SK-N-SH (cell line): ENCODE data around the gene MCCC1. TPM values are rescaled to one million over a fixed set of nuclear protein-coding genes. Genes with fewer than 3 reads are reported as not detected.

Experiments
- CTCF ChIA-PET: fragments of 300-600, 350-600 bp; formaldehyde crosslinking; extraction: SDS; loops from one replicate; lab custom pipeline; 2021; lab: Yijun Ruan, JAX
- POLR2A ChIA-PET: fragments of 350-600 bp; sonication (Branson Sonifier 250); formaldehyde crosslinking; extraction: SDS; loops from one replicate; lab custom pipeline; 2020; ENCODE audit warnings: antibody characterized with exemption, inconsistent platforms; lab: Yijun Ruan, JAX
- DNase-seq: peaks from one replicate; pipeline ENCODE4 v3.0.0; 2012
- H2AFZ ChIP-seq: fragments of 200-600 bp; sonication (generic); 2 replicates; pipeline ENCODE4 v1.8.1; 2016; ENCODE audit warnings: antibody characterized with exemption, mild to moderate bottlenecking, low read depth
- H3F3A ChIP-seq: fragments of 200-600 bp; sonication (generic); replicated peaks from 2 replicates; pipeline ENCODE3; 2016; ENCODE audit warnings: antibody characterized with exemption, mild to moderate bottlenecking; ENCODE audit not compliant: insufficient read depth
- H3K27ac ChIP-seq, 2 experiments: fragments of 200-500 bp in 1 of 2; fragments of 200-600 bp in 1 of 2; sonication (Bioruptor generic) in 1 of 2; sonication (generic), shearing (Covaris generic) in 1 of 2; 2 replicates each; pipeline versions ENCODE4 v1.5.1 to v1.6.1; 2014 to 2016; ENCODE audit warnings: low read depth in 2 of 2, inconsistent platforms in 1 of 2, low read length in 1 of 2, mild to moderate bottlenecking in 1 of 2, mixed read lengths in 1 of 2
- H3K27me3 ChIP-seq: fragments of 200-600 bp; sonication (generic), shearing (Covaris generic); 2 replicates; pipeline ENCODE4 v1.6.1; 2016; ENCODE audit warnings: mixed run types; ENCODE audit not compliant: insufficient read depth
- H3K36me3 ChIP-seq, 2 experiments: fragments of 200-500 bp in 1 of 2; fragments of 200-600 bp in 1 of 2; sonication (Bioruptor generic) in 1 of 2; sonication (generic) in 1 of 2; replicated peaks in 1 of 2; 2 replicates each; pipeline versions ENCODE3 to v1.5.1; 2014 to 2016; ENCODE audit warnings: low read length in 1 of 2, mild to moderate bottlenecking in 1 of 2; ENCODE audit not compliant: insufficient read depth in 2 of 2, control insufficient read depth in 1 of 2
- H3K4me1 ChIP-seq, 2 experiments: fragments of 200-500 bp in 1 of 2; fragments of 200-600 bp in 1 of 2; sonication (Bioruptor generic) in 1 of 2; sonication (generic), shearing (Covaris generic) in 1 of 2; 2 replicates each; pipeline versions ENCODE4 v1.5.1 to v1.6.1; 2014 to 2016; ENCODE audit warnings: low read depth in 1 of 2, low read length in 1 of 2, mixed run types in 1 of 2; ENCODE audit not compliant: insufficient read depth in 2 of 2, control insufficient read depth in 1 of 2
- H3K4me2 ChIP-seq: fragments of 200-600 bp; sonication (generic), shearing (Covaris generic); 2 replicates; pipeline ENCODE4 v1.6.1; 2017; ENCODE audit warnings: mixed run types
- H3K4me3 ChIP-seq, 2 experiments: fragments of 200-500 bp in 1 of 2; fragments of 200-600 bp in 1 of 2; sonication (Bioruptor generic) in 1 of 2; sonication (generic), shearing (Covaris generic) in 1 of 2; 2 replicates each; pipeline versions ENCODE4 v1.5.1 to v1.8.1; 2014 to 2016; ENCODE audit warnings: low read depth in 2 of 2, inconsistent platforms in 1 of 2, low read length in 1 of 2, mild to moderate bottlenecking in 1 of 2, mixed read lengths in 1 of 2, moderate library complexity in 1 of 2
- H3K79me2 ChIP-seq: fragments of 200-600 bp; sonication (generic); 2 replicates; pipeline ENCODE4 v1.8.1; 2017; ENCODE audit warnings: mild to moderate bottlenecking; ENCODE audit not compliant: insufficient read depth
- H3K9ac ChIP-seq: fragments of 200-600 bp; sonication (generic); 2 replicates; pipeline ENCODE4 v1.6.1; 2017; ENCODE audit warnings: mixed run types
- H3K9me2 ChIP-seq: fragments of 200-600 bp; sonication (generic); 2 replicates; pipeline ENCODE4 v1.6.1; 2017; ENCODE audit warnings: mixed run types
- H3K9me3 ChIP-seq: fragments of 200-600 bp; sonication (generic); 2 replicates; pipeline ENCODE4 v1.6.1; 2017; ENCODE audit warnings: mixed run types, mild to moderate bottlenecking, moderate library complexity
- H4K20me1 ChIP-seq: fragments of 200-600 bp; sonication (generic); 2 replicates; pipeline ENCODE4 v1.6.1; 2017; ENCODE audit warnings: mild to moderate bottlenecking, mixed run types; ENCODE audit not compliant: insufficient read depth
- CTCF ChIP-seq: fragments of 200-600 bp; sonication (generic); IDR thresholded peaks from 2 replicates; pipeline ENCODE4 v1.6.1; 2017; ENCODE audit warnings: antibody characterized with exemption, mild to moderate bottlenecking, moderate library complexity
- FOSL2 ChIP-seq: IDR thresholded peaks from 2 replicates; pipeline ENCODE4 v1.4.0; 2012; ENCODE audit warnings: low read depth, mild to moderate bottlenecking, moderate library complexity, borderline replicate concordance
- FOXJ3 ChIP-seq: sonication (generic); formaldehyde crosslinking; IDR thresholded peaks from 2 replicates; pipeline ENCODE4 v1.5.1; 2020; ENCODE audit warnings: mild to moderate bottlenecking, missing genetic modification reagents
- FOXM1 ChIP-seq: IDR thresholded peaks from 2 replicates; pipeline ENCODE4 v1.4.0; 2012; ENCODE audit warnings: low read depth, mild to moderate bottlenecking
- GABPA ChIP-seq: IDR thresholded peaks from 2 replicates; pipeline ENCODE4 v1.4.0; 2012; ENCODE audit warnings: low read depth, mild to moderate bottlenecking
- JUND ChIP-seq: IDR thresholded peaks from 2 replicates; pipeline ENCODE4 v1.4.0; 2012
- MAX ChIP-seq: IDR thresholded peaks from 2 replicates; pipeline ENCODE4 v1.4.0; 2012; ENCODE audit warnings: low read depth
- MEF2A ChIP-seq: IDR thresholded peaks from 2 replicates; pipeline ENCODE4 v1.4.0; 2012; ENCODE audit warnings: low read depth, borderline replicate concordance
- NFIC ChIP-seq: IDR thresholded peaks from 2 replicates; pipeline ENCODE4 v1.4.0; 2012; ENCODE audit warnings: borderline replicate concordance
- REST ChIP-seq: IDR thresholded peaks from 2 replicates; pipeline ENCODE4 v1.6.1; 2012; ENCODE audit warnings: mild to moderate bottlenecking, low read depth, low read length, moderate library complexity
- RFX5 ChIP-seq: IDR thresholded peaks from 2 replicates; pipeline ENCODE4 v1.6.1; 2012; ENCODE audit warnings: mild to moderate bottlenecking, improper control_type of control experiment, low read length
- RXRA ChIP-seq: IDR thresholded peaks from 2 replicates; pipeline ENCODE4 v1.4.0; 2012; ENCODE audit warnings: low read depth, mild to moderate bottlenecking, borderline replicate concordance
- SMC3 ChIP-seq: IDR thresholded peaks from 2 replicates; pipeline ENCODE4 v1.6.1; 2012; ENCODE audit warnings: low read depth, low read length, improper control_type of control experiment
- USF2 ChIP-seq: fragments of 150-350 bp; IDR thresholded peaks from 2 replicates; pipeline ENCODE4 v1.6.1; 2017; ENCODE audit warnings: antibody characterized with exemption, low read length, low read depth, borderline replicate concordance
- YY1 ChIP-seq: IDR thresholded peaks from 2 replicates; pipeline ENCODE4 v1.4.0; 2012; ENCODE audit warnings: low read depth, mild to moderate bottlenecking
- ZBTB33 ChIP-seq: IDR thresholded peaks from 2 replicates; pipeline ENCODE4 v1.4.0; 2012; ENCODE audit warnings: low read depth, borderline replicate concordance
- WGBS: methylation state at CpG from one replicate; pipeline ENCODE4 v1.1.6; 2017; ENCODE audit warnings: low lambda C conversion rate; 5-methylcytosine and 5-hydroxymethylcytosine counted together
- polyA plus RNA-seq, 3 experiments: library from polyadenylated mRNA; depleted of rRNA; stranded (reverse); fragments of >200 nt; gene quantifications; 2 replicates each; pipeline ENCODE4 v1.2.3, GENCODE V29; 2012

The MCCC1 gene
- polyA plus RNA-seq, 1 of the 3 experiments (the other 2 are of a cell fraction) = 15.4 TPM

- Histone ChIP-seq H3K36me3 (peaks cover 0 to 5% of the 10 kb centered on the region in 2 experiments), H3K79me2 (peaks cover 98% of the 10 kb centered on the region), H4K20me1 (peaks cover 44% of the 10 kb centered on the region), H3F3A (peaks cover 9% of the 10 kb centered on the region), H3K4me2 (no peak overlapping the region), H3K4me1 (peaks cover 2 to 14% of the 10 kb centered on the region in 2 experiments; a peak in 2 of 4 replicates), H2AFZ (no peak overlapping the region), H3K27me3 (no peaks in the 10 kb centered on the region), H3K9me3 (no peaks in the 10 kb centered on the region), H3K9me2 (no peaks in the 10 kb centered on the region), H3K4me3 (no peak overlapping the region), H3K9ac (no peak overlapping the region), H3K27ac (no peak overlapping the region)
- 90% methylated on average over 3 of the region's 3 CpGs for WGBS
- no peak for DNase-seq
- POLR2A ChIA-PET = no interaction called here
- CTCF ChIA-PET = interaction anchor here (0.5 to 1.2 kb wide), 3 partner anchors 20 to 260 kb away, joined by 3 read pairs; no protein-coding TSS in a partner anchor
- no peak for TF ChIP-seq REST
- no peak for TF ChIP-seq RXRA
Measured at GRCh38 chr3:182970811-182971418, 128.4 kb downstream of the MCCC1 start.

- WGBS = 98% methylated on average over 7 of the region's 7 CpGs
- TF ChIP-seq FOSL2 (no peak), FOXM1 (no peak), CTCF (no peak), SMC3 (no peak), RFX5 (no peak), GABPA (no peak), USF2 (no peak), MEF2A (no peak), MAX (no peak), JUND (no peak), YY1 (no peak), ZBTB33 (no peak), NFIC (no peak), FOXJ3 (CRISPR knock-in tag) (no peak)
- TF ChIP-seq, all 33 proteins: peak for 0
- peaks cover 0 to 5% of the 10 kb centered on the region in 2 experiments for H3K36me3 ChIP-seq
- no peak overlapping the region for H3K9ac ChIP-seq
- H3K27ac ChIP-seq = peak overlapping the region in 1 of 2 experiments; percentile 58; a peak in 2 of 4 replicates
- no peaks in the 10 kb centered on the region for H3K27me3 ChIP-seq
- POLR2A ChIA-PET = no interaction called here
- no peaks in the 10 kb centered on the region for H3K9me2 ChIP-seq
- H3K79me2 ChIP-seq = peaks cover 98% of the 10 kb centered on the region
- H3K4me2 ChIP-seq = 0 out of 2 replicates have a peak overlapping the region, but pooled peaks have one; percentile 17
- H3K4me1 ChIP-seq = peaks cover 4 to 14% of the 10 kb centered on the region in 2 experiments; a peak in 2 of 4 replicates
- DNase-seq = no peak
- H2AFZ ChIP-seq = no peak overlapping the region
- peaks cover 37% of the 10 kb centered on the region for H4K20me1 ChIP-seq
- peaks cover 9% of the 10 kb centered on the region for H3F3A ChIP-seq
- CTCF ChIA-PET = interaction anchor here (0.7 to 0.9 kb wide), 2 partner anchors 19 to 24 kb away, joined by 3 read pairs; no protein-coding TSS in a partner anchor
- no peaks in the 10 kb centered on the region for H3K9me3 ChIP-seq
- no peak overlapping the region for H3K4me3 ChIP-seq
Measured at GRCh38 chr3:182969853-182970252, 129.4 kb downstream of the MCCC1 start.
